Suppressor macrophage (primary cell): ENCODE results near the gene POLA2.
"Not testable (repeated sequence)": the region's sequence is repeated elsewhere in the genome, so short reads cannot be mapped to it uniquely, and the experiment has no call there.

Experiments
- DNase-seq, 4 experiments: peaks; one replicate each; pipeline ENCODE4 v3.0.0-alpha.2; 2020 to 2022

The POLA2 gene

DNA sequence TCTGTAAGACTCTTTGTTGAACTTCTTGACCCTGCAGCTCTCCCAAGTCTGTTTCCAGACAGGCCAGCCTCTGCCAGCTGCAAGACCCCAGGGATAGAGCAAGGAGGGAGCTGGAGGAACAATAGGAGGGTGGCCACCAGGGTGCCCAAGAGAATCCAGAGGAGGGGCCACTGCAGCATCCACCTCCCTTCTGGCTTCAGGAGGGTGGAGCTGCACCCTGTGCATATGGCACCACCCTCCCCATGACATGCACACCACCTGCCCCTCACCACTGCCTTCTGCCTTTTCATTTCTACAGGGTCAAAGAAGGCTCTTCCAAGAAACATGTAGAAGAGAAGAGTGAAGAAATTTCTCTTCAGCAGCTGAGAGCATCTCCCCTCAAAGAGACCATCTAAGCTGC lies 20.1 kb upstream of the POLA2 start:
- DNase-seq, result no peak

DNA sequence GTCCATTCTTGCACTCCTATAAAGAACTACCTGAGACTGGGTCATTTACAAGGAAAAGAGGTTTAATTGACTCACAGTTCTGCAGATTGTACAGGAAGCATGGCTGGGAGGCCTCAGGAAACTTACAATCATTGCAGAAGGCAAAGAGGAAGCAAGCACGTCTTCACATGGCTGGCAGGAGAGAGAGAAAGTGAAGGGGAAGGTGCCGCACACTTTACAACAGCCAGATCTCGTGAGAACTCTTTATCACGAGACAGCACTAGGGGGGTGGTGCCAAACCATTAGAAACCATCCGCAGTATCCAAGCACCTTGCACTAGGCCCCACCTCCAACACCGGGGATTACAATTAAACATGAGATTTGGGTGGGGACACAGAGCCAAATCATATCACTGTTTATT lies 19.4 kb upstream of the POLA2 start:
- no peak for DNase-seq

DNA sequence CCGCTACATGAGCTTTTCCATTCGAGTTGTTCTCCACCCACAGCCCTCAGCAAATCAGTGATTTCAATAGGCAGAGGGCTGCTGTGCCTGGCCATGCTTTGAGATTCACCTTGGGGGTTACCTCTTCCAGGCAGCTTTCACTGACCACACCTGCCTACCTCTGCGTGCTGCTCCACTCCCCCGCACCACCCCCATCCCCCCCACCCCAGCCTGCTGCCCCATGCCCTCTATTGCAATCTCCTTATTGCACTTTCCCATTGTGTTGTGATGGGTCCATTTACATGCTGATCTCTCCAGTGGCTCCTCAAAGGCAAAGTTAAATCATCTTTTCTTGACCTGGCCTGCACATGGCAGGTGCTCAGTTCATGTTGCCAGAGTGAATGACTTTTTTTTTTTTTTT lies 18.0 kb upstream of the POLA2 start:
- no peak for DNase-seq

DNA sequence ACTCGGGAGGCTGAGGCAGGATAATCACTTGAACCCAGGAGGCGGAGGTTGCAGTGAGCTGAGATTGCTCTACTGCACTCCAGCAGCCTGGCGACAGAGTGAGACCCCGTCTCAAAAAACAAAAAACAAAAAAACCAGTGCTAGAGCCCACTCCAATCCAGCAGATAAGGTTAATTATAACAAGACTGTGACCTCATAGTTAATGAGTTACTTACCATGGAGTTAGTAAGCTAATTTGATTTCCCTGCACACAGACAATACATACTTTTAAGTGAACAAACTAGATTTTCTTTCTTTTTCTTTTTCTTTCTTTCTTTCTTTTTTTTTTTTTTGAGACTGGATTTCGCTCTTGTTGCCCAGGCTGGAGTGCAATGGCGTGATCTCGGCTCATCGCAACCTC lies 16.7 kb upstream of the POLA2 start:
- DNase-seq, result not testable (repeated sequence)

DNA sequence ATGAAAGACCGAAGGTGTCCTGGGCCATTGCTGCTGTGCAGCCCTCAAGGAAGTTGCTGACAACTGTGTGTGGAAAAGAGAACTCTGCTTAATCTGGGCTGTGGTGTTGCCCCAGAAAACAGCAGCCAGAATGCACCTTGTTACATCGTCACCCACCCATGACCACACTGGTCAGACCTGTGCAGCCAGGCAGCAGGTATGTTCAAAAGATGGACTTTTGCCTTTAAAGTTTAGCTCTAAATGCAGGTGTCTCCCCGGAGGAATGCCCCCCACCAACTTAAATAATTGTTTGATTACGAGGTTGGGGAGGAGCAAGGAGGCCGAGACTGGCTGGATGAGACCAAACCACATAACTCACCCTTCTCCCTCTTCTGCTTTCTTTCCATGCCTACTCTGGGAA lies 15.3 kb upstream of the POLA2 start:
- DNase-seq, result no peak

DNA sequence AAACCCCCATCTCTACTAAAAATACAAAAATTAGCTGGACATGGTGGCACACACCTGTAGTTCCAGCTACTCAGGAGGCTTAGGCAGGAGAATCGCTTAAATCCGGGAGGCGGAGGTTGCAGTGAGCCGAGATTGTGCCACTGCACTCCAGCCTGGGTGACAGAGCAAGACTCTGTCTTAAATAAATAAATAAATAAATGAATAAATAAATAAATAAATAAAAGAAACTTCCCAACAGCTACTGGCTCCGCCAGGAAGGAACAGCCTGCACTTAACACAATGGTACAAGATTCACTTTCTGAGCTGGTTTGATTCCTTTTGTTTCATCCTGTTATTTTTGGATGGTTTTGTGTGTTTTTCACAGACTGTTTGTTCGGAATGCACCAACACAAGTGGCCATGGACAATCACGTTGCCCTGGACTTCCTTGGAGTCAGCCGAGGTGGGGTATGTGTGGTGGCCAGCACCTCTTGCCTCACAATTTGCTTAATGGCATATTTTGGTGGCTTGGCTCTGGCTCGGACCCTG lies 13.5 kb upstream of the POLA2 start:
- not testable (repeated sequence) for DNase-seq

DNA sequence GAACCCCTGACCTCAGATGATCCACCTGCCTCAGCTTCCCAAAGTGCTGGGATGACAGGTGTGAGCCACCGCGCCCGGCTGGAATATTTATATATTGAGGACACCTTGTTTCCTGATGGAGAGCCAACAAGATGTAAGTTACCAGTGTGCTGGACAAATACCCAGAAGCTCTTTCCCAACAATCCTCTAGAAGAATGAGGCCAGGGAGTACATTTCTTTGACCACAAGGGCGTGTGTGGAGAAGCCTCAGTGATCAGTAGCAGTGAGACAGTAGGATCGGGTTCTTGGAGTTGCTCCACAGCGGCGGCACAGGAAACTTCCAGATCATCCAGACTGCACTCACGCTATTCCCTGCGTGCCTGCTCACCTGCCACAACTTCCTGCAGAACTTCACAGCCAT lies 10.3 kb upstream of the POLA2 start:
- DNase-seq, result no peak

DNA sequence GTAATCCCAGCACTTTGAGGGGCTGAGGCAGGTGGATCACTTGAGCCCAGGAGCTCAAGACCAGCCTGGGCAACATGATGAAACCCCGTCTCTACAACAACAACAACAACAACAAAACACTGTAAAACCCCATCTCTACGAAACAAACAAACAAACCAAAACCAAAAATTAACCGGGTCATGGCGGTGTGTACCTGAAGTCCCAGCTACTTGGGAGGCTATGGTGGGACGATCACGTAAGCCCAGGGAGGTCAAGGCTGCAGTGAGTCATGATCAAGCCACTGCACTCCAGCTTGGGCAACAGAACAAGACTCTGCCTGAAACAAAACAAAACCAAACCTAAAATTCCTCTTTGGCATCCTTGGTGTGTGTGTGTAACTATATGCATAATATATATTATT lies 7.0 kb upstream of the POLA2 start:
- DNase-seq, result no peak

DNA sequence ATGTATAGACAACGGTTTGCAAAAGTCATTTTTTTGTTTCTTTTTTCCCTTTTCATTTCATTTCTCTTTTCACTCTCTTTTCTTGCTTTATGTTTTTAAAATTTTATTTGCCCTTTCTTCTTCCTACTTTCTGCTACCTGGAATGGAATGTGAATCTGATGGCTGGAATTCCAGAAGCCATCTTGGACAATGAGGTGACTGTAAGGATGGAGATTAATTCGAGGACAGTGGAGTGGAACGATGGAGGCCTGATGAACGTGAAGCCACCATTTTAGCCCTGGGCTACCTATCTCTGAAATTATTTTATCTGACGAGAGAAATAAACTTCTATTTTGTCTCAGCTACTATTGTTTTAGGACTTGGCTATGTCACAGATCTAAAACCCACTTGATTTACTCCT lies 2.8 kb upstream of the POLA2 start:
- DNase-seq, result no peak

DNA sequence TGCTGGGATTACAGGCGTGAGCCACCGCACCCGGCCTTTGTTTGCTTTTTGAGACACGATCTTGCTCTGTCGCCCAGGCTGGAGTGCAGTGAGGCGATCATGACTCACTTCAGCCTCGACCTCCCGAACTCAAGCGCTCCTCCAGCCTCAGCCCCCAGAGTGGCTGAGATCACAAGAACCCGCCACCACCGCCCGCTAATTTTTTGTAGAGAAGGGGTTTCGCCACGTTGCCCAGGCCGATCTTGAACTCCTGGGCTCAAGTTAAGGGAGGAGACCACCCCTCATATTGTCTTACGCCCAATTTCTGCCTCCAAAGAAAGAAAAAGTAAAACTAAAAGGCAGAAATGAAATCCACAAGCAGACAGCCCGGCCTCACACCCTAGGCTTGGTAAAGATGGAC lies 1.5 kb upstream of the POLA2 start:
- DNase-seq, result no peak

DNA sequence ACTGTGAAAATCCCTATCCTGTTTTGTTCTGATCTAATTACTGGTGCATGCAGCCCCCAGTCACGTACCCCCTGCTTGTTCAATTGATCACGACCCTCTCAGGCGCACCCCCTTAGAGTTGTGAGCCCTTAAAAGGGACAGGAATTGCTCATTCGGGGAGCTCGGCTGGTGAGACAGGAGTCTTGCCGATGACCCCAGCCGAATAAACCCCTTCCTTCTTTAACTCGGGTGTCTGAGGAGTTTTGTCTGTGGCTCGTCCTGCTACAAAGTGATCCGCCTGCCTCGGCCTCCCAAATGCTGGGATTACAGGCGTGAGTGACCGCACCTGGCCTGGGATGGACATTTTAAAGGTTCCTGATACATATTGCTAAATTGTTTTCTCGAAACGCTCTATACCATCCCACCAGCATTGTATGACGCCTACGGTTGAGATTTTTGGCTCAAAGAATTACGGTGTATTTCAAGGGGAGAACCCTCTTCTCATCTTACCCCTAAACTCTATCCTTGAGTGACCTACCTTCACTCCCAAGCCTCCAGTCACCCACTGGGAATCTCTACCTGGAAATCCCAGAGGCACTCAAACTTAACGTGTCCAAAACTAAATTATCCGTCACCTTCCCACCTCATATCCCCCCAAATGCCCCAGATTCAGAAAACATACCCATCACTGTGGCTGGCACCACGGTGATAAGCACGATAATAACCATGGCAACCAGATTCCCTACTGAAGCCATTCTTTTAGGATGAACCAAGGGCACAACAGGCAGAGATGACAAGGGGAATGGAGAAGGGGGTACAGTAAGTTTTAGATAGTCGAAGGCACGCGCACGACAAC lies 789 bp upstream of the POLA2 start:
- DNase-seq, result no peak

DNA sequence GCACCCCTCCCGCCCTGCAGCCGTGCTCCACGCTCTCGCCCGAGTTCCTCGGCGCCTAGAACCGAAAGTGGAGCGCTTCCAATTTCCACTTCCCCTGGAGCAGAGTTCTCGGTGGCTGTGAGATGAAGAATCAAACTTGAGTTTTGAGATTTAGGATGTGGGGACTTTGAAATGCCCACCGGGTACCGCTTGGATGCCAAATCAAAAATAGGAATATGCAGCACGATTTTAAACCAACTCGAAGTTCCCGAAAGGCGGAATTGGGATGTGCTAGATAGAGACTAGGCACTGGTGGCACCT lies 569 bp downstream of the POLA2 start:
- DNase-seq, result peak; percentile 62 to 85 (median 80)

DNA sequence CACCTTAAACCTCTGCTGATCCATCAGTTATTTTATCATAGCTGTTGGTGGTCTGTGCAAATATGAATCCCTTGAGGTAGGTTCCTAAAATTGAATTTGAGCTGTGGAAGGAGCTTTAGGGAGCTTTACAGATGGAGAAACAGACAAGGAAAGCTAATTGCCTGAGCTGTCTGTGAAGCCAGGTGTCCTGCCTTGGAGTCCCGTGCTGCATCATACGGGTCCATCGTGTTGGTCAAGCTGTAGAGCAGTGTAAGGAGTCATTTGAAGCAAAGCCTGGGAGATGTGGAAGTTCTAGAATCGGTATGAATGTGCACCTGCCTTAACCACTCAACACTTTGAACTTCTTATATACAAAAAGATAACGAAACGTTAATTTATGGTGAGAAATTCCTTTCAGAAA lies 1.0 kb downstream of the POLA2 start:
- peak in 1 of 4 experiments; percentile 16 for DNase-seq

DNA sequence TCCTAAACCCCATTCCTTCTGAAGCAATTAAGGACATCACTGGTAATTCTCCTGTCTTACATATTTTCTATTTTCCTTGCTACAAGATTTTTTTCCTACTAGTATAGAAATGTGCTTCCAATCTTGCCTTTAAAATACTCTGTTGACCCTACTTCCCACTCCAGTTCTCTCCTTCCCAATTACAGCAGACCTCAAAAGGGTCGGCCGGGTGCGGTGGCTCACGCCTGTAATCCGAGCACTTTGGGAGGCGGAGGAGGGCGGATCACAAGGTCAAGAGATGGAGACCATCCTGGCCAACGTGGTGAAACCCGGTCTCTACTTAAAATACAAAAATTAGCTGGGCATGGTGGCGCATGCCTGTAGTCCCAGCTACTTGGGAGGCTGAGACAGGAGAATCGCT lies 3.0 kb downstream of the POLA2 start:
- not testable (repeated sequence) for DNase-seq

DNA sequence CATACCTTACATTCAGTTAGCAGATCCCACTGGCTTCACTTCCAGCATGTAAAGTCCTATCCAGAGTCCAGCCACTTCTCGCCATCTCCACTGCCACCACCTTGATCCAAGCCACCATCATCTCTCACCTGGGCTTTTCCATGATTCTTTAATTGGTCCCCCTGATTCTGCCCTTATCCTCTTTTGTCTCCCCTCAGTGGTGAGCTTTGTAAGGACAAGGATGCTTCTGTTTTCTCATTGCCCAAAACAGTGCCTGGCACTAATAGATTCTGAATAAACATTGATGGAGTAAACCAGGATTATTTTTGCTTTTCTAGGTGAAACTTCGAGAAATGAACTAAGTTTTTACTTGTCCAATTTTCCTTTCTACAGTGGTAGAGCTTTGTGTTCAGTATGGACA lies 4.4 kb downstream of the POLA2 start:
- DNase-seq, result no peak

DNA sequence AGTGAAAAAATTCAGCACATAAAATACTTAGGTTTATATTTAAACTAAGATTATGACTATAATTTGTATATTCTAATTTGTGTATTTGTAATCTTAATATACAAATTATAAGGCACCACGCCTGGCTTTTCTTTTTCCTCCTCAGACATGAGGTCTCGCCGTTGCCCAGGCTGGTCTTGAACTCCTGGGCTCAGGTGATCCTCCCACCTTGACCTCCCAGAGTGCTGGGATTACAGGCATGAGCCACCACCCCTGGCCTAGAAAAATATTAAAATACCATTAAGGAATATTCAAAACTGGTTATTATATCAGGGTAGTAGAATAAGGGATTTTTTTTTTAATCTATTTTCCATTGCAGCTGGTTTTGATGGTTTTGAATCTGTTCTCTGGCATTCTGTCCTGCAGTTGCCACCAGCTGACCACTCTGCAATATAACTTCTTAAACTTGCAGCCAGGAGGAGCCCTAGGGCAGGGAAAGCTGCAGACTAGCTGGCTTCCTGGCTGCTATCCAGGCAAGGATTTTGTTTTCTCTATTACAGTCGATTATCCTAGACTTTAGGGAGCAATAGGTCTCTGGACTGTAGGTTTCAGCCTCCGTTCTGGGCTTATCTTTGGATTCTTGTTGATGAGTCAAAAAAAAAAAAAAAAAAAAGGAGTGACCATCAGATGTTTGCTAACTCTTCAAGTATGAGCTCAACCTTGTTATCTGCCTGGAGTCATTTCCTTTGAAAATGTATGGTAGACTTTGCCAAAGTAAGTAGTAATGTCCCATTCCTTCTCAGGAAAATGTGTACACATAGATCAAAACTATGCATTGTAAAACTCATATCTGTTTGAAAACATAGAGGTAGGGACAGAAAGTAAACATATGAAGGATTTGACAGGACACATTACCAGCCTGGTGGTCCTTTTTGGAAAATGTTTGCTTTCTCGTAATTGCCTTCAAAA lies 13.2 kb downstream of the POLA2 start:
- peak; percentile 81 to 90 (median 84) for DNase-seq

DNA sequence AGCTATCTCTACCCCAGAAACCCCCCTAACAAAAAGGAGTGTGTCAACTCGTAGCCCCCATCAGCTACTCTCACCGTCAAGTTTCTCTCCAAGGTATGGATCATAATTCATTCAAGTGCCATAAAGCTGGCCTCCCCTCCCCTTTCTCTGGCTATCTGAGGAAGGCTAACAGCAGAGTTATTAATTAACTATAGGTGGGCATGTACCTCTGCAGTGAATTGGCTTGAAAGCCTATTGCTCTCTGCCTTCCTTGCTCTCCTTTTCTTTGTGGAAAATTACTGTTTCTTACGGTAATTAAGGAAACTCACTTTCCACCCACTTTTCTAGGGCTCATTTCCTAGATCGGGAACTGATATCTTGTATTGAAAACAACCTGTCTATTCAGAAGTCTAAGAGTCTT lies 14.1 kb downstream of the POLA2 start:
- DNase-seq, result no peak

DNA sequence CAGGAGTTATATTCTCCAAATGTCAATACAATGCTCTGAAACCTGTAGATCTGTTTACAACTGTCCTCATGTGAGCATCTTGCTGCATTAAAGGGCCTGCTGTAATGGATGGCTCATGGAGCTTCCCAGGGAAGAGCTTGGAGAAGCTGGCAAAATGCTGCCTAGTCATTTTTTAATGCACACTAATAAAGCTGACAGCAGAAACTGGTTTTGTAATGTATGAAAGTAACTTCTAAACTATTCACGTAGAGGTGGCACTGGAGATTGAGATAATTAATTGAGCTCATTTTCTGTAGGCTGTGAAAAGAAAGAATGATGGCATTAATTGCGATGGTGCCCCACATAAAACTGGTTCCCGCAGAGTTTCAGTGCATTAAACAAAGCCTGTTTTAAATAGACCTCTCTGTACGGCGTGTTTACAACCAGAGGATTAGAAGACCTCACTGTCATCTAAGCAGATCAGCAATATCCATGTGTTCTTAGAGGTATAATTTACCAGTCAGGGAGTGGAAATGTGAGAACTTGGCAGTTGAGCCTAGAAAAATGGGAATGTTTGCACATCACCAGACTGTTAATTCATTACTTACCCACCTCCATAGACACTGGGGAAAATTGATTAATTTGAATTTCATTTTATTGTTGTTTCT lies 16.0 kb downstream of the POLA2 start:
- no peak for DNase-seq

DNA sequence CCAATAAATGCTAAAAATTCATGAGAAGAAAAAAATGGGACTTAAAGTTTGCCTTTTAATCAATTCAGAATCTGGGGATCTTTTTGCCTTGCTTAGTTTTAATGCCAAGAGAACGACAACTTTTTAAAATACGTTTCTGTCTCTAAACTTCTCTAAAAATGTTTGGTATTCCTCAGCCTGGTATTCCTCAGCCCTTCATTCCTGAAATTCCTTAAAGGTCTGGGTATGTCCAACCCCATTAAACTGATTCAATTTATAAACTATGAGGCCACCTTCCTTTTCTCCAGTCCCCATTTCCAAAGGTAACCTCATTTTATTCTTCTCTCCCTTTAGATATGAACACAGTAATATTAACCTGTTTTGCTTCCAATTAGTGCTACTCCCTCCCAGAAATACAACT lies 16.6 kb downstream of the POLA2 start:
- no peak for DNase-seq

DNA sequence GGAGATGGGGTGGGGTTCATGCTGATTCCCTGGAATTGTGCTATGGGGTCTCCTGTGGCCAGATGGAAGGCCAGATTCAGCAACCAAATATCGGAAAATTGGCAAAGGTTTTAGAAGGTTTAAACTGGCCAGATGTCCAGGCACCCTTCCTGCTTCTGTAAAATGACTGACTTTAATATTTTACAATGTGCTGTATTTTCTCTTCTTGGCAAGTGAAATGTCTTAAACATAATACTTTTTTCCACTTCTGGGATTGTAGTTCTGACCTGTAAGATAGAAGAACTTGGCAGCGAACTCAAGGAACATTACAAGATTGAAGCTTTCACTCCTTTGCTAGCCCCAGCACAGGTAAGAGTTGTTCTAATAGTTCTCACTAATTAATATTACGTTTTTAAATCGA lies 17.5 kb downstream of the POLA2 start:
- no peak for DNase-seq

DNA sequence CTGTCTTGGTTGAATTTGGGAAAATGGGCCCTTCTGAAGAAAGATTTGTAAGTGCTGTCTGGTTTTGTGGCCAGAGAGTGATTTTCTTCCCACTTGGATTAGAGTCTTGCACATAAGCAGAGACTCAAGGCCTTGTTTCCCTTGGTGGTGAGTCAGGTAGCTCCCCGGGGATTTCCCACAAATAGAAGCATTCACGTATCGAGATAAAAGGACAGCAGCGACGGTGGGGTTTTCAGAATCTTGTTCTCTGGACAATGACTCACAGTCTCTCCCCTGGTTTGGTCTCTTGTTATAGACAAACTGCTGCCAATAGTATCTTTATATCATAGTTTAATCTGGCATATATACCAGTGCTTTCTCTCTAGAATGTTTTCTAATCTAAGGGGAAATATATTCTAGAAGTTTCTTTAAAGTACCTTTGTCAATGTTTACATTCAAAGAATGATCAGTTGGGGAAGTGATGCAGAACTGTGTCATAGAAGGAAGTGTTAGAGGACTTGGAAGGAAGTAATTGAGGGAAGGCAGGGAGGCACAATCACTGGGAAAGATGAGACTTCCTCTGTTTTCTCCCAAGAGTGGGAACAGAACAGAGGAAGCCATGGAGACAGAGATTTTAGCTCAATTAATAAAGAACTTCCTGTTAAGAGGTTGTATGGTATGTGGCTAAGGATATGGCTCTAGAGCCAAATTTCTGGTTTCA lies 18.1 kb downstream of the POLA2 start:
- DNase-seq, result peak; percentile 53 to 79 (median 66)

DNA sequence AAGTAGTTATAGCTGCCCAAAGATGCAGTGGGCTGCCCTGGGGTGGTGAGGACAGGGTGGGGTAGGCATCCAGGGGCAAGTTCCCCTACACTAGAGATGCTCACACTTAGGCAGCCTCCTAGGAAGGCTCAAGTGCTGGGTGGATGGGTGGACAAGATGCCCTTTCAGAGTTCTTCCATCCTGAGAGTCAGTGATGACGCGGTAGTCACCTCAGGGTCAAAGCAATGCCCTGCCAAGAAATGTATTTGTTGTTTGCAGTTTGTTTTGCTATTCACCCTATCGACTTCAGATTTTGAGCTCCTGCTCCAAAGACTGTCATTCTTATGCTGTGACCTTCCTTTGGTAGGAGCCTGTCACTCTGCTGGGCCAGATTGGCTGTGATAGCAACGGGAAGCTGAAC lies 18.9 kb downstream of the POLA2 start:
- DNase-seq, result no peak

DNA sequence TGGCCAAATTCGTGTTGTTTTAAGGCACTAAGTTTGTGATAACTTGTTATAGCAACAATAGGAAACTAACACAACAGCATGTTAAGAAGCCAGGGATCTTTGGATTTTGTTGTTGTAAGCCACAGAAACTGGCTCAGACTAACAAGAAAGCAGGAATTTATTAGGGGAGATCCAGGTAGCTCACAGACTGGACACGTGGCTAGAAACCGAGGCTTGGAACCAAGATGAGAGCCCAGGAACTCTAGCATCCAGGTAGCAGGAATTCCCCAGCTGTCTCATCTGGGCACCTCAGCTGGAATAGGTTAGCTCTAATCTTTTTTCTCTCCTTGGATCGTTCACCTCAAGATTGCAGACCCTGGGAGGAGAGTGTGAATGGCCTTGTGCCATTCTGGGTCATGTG lies 24.9 kb downstream of the POLA2 start:
- no peak for DNase-seq
